SK-N-MC (cell line): ENCODE data around the gene HMGXB3.

ENCODE experiments used
- EZH2 ChIP-seq: fragments of 200-600 bp; sonication (generic); IDR thresholded peaks from one replicate; pipeline ENCODE4 v1.6.1; 2017; ENCODE audit warnings: antibody characterized with exemption
- FOXP2 ChIP-seq: optimal IDR thresholded peaks from 2 replicates; pipeline ENCODE3; 2011; ENCODE audit warnings: mild to moderate bottlenecking, moderate library complexity; ENCODE audit not compliant: insufficient read depth; ENCODE audit errors: extremely low read length, control extremely low read depth
- POLR2AphosphoS5 ChIP-seq: IDR thresholded peaks from 2 replicates; pipeline ENCODE4 v1.6.1; 2012; ENCODE audit warnings: mild to moderate bottlenecking, low read depth, low read length, borderline replicate concordance

DNA sequence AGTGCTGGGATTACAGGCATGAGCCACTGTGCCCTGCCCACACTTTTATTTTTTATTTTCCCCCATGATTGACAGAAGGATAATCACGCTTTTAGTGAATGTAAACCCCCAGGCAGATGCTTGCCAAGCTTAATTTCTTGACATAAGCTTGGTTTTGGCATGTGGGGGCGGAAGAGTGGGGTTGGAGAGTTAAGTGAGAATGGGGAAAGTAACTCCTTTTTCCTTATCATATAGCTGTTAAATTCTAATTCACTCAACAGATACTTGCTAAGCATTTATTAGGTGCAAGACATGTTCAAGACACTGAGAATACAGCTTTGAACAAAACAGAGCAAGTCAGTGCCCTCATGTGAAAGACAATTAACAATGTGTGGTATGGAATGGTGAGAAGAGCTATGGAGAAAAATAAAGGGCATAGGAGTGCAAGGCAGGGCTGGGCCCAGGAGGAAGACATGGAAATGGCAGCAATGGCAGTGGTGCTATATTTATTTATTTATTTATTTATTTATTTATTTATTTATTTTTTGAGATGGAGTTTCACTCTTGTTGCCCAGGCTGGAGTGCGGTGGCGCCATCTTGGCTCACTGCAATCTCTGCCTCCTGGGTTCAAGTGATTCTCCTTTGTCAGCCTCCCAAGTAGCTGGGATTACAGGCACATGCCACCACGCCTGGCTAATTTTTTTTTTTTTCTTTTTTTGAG is 37.8 kb upstream of the HMGXB3 start:
- no peak for TF ChIP-seq POLR2AphosphoS5
- TF ChIP-seq EZH2 = no peak
- TF ChIP-seq FOXP2 = no peak
